HG02571 (cell line): ENCODE measurements around the gene DCLK1.

Experiments
- ATAC-seq: cut with Tn5 transposase; IDR thresholded peaks from one replicate; pipeline ENCODE4 v1.9.1; 2021; ENCODE audit warnings: mild to moderate bottlenecking, moderate library complexity; ENCODE audit not compliant: unreplicated experiment

The DCLK1 gene

GRCh38 chr13:35872369-35872768 lies 258.8 kb downstream of the DCLK1 start:
- ATAC-seq = no peak

DNA sequence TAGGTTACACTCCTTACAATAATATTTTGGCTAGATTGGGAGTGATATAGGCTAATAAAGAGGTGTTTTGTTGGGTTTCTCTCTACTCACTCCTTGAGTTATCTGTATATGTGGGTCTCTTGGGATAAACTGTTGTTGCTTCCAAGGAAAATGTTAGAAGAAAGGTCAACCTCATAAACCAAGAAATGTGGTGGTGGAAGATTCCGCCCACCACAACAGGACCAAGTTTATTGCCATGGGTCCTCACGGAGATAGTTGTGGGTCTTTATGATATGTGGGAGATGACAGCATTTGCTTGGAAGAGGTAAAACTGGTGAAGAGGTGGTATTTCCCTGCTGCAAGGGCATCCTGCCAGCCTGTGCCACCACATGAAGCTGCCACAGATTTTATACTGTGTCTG lies 259.6 kb downstream of the DCLK1 start:
- no peak for ATAC-seq

GRCh38 chr13:35866801-35867200 lies 264.4 kb downstream of the DCLK1 start:
- no peak for ATAC-seq

DNA sequence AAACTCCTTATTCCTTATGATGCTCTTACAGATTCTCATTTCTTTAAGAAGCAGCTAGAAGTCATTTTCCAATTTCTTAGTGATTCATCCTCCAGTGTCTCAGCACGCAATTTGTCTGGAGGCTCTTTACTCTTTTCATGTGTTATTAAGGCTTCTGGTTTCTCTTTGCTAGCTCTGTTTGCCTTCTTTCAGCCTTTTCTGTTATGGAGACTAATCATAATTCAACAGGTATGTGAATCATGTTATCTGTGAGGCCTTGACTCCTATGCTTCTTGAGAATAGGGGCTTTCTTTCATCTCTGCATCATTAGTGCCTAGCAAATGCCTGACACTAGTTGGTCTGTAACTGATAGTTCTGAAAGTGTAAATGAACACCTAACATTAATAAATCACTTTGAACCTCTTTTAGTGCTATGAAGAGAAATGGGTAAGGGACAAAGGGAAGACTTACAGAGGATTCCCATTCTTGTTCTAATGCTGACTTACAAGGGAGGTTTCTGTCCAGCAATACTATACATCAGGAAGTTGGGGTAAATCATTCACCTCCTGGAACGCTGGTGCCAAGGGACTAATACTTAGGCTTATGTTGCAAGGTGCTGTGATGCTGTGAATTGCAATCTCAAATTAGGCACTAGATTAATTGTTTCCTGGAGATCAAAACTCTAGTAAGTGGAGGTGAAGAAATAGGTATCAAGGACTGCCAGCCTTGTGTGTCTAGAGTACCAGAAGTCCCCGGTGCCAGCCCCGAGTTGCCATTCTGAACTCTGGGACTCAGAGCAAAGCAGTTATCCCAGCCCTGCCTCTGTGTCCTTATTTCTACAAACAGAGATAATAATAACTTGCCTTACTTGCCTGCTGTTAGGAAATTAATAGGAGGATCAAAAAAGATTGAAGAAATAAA lies 265.6 kb downstream of the DCLK1 start:
- ATAC-seq = no peak

- no peak for ATAC-seq
Observed at GRCh38 chr13:35860661-35861060, 270.5 kb downstream of the DCLK1 start.

DNA sequence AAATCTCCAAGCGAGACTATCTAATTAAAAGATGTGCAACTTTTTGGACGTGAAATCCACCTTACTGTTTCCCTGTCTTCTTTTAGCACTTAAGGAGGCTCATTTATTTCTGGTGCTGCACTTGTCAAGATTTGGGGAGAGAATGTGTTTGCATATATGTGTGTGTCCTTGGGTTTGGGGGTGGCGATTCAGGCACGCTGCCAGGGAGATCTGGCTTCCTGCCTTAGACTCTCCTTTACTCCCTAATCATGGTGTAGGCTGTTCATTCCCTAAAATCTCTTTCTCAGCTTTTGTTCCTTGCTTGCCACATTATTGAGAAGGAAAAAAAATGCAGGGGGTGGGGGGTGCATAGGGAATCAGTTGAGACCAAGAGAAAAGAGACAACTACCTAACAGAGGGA lies 271.2 kb downstream of the DCLK1 start:
- ATAC-seq = no peak

DNA sequence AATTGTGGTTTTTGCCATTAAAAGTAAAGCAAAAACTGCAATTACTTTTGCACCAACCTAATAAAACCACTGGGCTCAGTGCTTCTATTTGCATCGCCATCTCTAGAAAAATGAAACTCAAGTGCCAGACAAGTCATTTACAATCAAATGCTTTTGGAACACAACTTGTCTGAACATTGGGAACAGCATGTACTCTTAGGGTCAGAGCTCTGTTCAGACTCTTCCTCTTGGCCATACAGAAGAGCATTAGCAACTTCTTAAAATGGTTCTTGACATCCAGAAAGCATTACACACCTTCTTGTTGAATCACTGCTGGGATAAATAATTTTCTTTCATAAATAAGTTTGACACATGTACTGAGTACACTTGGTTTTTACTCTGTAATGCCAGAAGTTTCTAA lies 272.5 kb downstream of the DCLK1 start:
- ATAC-seq = no peak

DNA sequence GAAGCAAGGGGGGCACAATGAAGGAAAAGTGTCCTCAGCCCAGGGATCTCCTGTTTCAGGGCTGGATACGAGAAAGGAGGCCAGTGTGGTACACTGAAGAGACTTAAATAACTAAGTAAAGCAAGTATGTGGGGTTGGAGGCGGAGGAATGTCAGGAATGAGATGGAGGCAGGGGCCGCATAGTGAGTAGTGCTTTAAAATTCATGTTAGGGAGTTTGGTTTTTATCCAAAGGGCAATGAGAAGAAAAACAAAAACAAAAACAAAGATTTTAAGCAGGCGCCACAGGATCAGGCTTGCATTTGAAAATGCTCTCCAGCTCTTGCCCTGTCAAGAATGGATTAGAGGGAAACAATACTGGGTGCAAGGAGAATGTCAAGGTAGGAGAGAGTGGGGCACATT lies 273.4 kb downstream of the DCLK1 start:
- ATAC-seq = no peak

DNA sequence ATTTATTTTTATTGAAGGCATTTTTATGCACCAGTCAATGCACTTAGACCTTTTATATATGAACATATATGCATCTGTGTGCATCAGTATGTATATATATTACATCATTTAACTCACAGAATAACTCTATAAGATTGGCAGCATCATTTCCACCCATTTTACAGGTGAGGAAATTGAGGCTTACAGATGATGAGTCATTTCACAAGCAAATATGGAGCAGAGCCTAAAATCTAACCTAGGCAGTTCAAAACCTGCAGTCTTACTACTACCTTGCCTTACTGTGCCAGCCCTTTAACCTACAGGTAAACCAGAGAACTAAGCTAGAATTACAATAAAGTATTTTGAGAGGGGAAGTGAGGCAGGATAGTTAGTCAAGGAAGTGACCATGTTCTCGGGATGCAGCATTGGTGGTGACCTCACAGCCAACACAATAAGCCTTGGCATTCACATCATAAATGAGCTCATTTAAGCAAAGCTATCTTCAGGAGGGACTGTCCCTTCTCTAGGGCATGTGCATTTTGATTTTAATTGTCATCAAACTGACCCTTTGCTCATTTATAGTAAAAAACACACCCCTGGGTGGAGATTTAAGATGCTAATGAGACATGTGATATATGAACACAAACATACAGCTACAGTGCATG lies 274.3 kb downstream of the DCLK1 start:
- ATAC-seq = no peak

GRCh38 chr13:35856084-35856483 lies 275.1 kb downstream of the DCLK1 start:
- no peak for ATAC-seq

- no peak for ATAC-seq
Observed at GRCh38 chr13:35855531-35856019, 275.6 kb downstream of the DCLK1 start.

DNA sequence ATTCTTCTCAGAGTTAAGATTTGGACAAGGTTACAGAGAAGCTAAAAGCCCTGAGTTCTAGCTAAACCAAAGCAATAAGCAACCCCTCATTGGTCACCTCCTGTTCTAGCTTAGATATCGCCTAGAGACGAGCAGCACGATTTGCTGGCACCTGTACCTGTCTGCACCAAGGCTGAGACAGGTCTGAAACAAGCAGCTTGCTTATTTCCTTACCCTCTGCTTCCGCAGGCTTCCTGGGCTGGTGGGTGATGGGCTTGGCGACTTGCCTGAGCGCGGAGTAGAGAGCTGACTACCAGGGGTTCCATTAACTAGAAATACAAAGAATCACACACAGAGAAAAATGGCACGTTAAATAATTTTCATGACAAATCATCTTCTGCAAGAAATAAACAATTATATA lies 276.9 kb downstream of the DCLK1 start:
- no peak for ATAC-seq

DNA sequence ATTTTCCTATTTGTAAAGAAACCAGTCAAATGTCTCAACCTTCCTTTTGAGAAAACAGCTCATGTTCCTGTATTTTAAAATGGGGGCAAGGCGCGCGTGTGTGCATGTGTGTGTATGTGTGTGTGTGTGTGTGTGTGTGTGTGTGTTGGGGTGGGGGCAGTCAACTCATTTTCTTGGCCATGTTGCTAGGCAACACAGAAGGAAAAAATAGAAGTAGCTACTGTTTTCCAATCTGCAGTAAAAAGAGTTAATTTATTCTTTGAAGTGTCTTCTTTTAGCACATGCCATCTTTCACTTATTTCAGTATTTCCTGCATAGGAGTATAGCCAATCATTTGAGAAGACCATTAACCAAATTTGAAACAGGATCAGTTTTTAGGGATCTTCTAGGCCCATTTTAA lies 279.3 kb downstream of the DCLK1 start:
- no peak for ATAC-seq

- no peak for ATAC-seq
Observed at GRCh38 chr13:35851356-35851755, 279.8 kb downstream of the DCLK1 start.

- ATAC-seq = no peak
Observed at GRCh38 chr13:35850569-35850968, 280.6 kb downstream of the DCLK1 start.

GRCh38 chr13:35849256-35849644 lies 281.9 kb downstream of the DCLK1 start:
- no peak for ATAC-seq

- ATAC-seq = no peak
Observed at GRCh38 chr13:35848336-35849255, 282.6 kb downstream of the DCLK1 start.

GRCh38 chr13:35843272-35843671 lies 287.9 kb downstream of the DCLK1 start:
- ATAC-seq = no peak

DNA sequence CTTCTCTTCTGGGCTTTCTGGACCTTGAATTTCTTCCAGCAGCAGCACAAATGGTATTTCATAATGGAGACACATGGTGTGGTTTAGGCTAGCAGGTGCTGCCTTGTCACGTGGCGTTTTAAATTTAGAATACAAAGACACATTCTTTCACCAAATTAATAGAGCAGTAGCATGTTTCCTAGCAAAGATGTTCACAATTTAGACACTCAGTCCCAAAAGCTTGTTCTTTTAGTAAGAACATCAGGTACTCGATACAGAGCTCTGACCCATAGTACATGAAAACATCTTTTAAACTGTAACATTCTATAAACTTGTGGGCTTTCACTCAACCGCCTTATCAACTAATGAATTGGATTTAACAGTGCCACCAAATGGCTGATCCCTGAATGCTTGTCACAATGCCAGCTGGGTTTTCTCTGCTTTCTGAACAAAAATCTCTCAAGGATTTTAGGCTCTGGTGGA lies 290.1 kb downstream of the DCLK1 start:
- ATAC-seq = no peak

DNA sequence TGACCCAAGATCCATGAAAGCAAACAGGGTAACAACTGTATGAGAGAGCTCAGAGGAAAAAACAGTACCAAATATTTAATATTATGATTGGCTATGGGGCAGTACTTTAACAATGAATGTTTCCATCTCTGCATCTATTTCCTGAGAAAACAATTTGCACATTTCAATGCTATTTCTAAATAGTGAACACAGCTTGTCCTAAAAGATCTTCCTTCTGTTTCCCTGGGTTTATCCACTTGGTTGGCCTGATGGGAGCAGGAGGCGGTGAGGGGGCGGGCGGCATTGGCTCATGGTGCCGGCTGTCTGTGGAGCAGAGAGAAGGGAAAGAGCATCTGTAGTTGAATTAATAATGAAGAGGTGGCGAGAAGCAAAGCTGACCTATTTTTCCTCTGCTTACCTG lies 291.4 kb downstream of the DCLK1 start:
- no peak for ATAC-seq

GRCh38 chr13:35838356-35838755 lies 292.8 kb downstream of the DCLK1 start:
- ATAC-seq = no peak
